CD4-positive, alpha-beta T cell treated with Interleukin-6 for 4 hours (primary cell): ENCODE data around the gene ULK1.
A peak's percentile ranks its signal among the peaks of the same experiment; 100 is the strongest.

Experiments
- DNase-seq: peaks from one replicate; pipeline ENCODE4 v3.0.0-alpha.2; 2020; ENCODE audit warnings: mixed read lengths

ULK1 gene

GRCh38 chr12:131921866-131922769 lies 27.7 kb downstream of the ULK1 start:
- DNase-seq = no peak

GRCh38 chr12:131922772-131923171 lies 28.4 kb downstream of the ULK1 start:
- no peak for DNase-seq

GRCh38 chr12:131923260-131923659 lies 28.8 kb downstream of the ULK1 start:
- no peak for DNase-seq

GRCh38 chr12:131927110-131928079 lies 33.0 kb downstream of the ULK1 start:
- DNase-seq = no peak

- no peak for DNase-seq
Measured at GRCh38 chr12:131928080-131928710, 33.8 kb downstream of the ULK1 start.

GRCh38 chr12:131928711-131929580 lies 34.5 kb downstream of the ULK1 start, which contains the start of gene PUS1:
TSS of gene PUS1 (plus strand) at chr12:131929276. CDS start at chr12:131929723, 447 bp downstream.
- peak; percentile 94 for DNase-seq

- peak; percentile 39 for DNase-seq
Measured at GRCh38 chr12:131929581-131930456, 35.4 kb downstream of the ULK1 start.

GRCh38 chr12:131930510-131930909 lies 36.1 kb downstream of the ULK1 start:
- DNase-seq = no peak

- DNase-seq = no peak
Measured at GRCh38 chr12:131933387-131933786, 39.0 kb downstream of the ULK1 start.

GRCh38 chr12:131934535-131934934 lies 40.1 kb downstream of the ULK1 start:
- DNase-seq = no peak

- DNase-seq = no peak
Measured at GRCh38 chr12:131938082-131938481, 43.7 kb downstream of the ULK1 start.

GRCh38 chr12:131939007-131939406 lies 44.6 kb downstream of the ULK1 start:
- DNase-seq = no peak

- DNase-seq = no peak
Measured at GRCh38 chr12:131940141-131940547, 45.7 kb downstream of the ULK1 start.

- no peak for DNase-seq
Measured at GRCh38 chr12:131941116-131941986, 46.9 kb downstream of the ULK1 start.

GRCh38 chr12:131941987-131942341 lies 47.5 kb downstream of the ULK1 start:
- DNase-seq = no peak

- no peak for DNase-seq
Measured at GRCh38 chr12:131942671-131943070, 48.2 kb downstream of the ULK1 start.

GRCh38 chr12:131943389-131943788 lies 49.0 kb downstream of the ULK1 start:
- no peak for DNase-seq

GRCh38 chr12:131943876-131944275 lies 49.5 kb downstream of the ULK1 start:
- DNase-seq = no peak

GRCh38 chr12:131944601-131945251 lies 50.3 kb downstream of the ULK1 start:
- no peak for DNase-seq
